GM12878 (cell line): Measurements from ENCODE around the gene ENDOU. TPM values are rescaled to one million over a fixed set of nuclear protein-coding genes. Genes with fewer than 3 reads are reported as not detected.

Experiments
- ATAC-seq: fragments of 200-7000 bp; cut with Tn5 transposase; 3 replicates; pipeline ENCODE4 v1.9.1; 2020; ENCODE audit warnings: mild to moderate bottlenecking, moderate library complexity
- BruUV-seq: library from RNA; stranded (reverse); fragments of 400-500 nt; replicated peaks from 2 replicates; lab custom pipeline; 2021; lab: Mats Ljungman, UMichigan
- CTCF ChIA-PET: fragments of 300-600 bp; sonication (Branson Sonifier 250); formaldehyde crosslinking; extraction: SDS; loops from one replicate; lab custom pipeline; 2021; ENCODE audit warnings: inconsistent platforms; lab: Yijun Ruan, JAX
- POLR2A ChIA-PET: fragments of 350-600 bp; formaldehyde crosslinking; extraction: SDS; loops from one replicate; lab custom pipeline; 2021; ENCODE audit warnings: inconsistent platforms; lab: Charles Lee
- RAD21 ChIA-PET: fragments of 300-600 bp; sonication (Branson Sonifier 250); formaldehyde crosslinking; loops from one replicate; lab custom pipeline; 2023; ENCODE audit warnings: antibody characterized with exemption; ENCODE audit not compliant: unreplicated experiment; lab: Charles Lee
- SMC1A ChIA-PET: fragments of 300-600 bp; sonication (Branson Sonifier 250); formaldehyde crosslinking; loops from one replicate; lab custom pipeline; 2023; ENCODE audit not compliant: unreplicated experiment, uncharacterized antibody; lab: Charles Lee
- DNase-seq: peaks from one replicate; pipeline ENCODE4 v3.0.0-alpha.2; 2011; ENCODE audit warnings: low read depth, low spot score
- FAIRE-seq: peaks from 3 replicates; lab custom pipeline; 2011; peaks lifted over from hg19 to GRCh38; lab: Jason Lieb, UNC
- H2AFZ ChIP-seq: 2 replicates; pipeline ENCODE4 v1.6.0; 2011; ENCODE audit warnings: low read depth, low read length, control low read depth; ENCODE audit not compliant: control insufficient read depth
- H3K27ac ChIP-seq: 2 replicates; pipeline ENCODE4 v1.5.1; 2011; ENCODE audit warnings: control low read depth; ENCODE audit not compliant: control insufficient read depth, insufficient read depth
- H3K27me3 ChIP-seq, 2 experiments: replicated peaks in 1 of 2; 2 replicates each; pipeline versions ENCODE4 v1.6.0 to v1.6.1; 2011; ENCODE audit warnings: low read length in 1 of 2; ENCODE audit not compliant: control insufficient read depth in 2 of 2, insufficient read depth in 2 of 2
- H3K36me3 ChIP-seq, 2 experiments: 2 replicates each; pipeline ENCODE4 v1.5.1; 2011; ENCODE audit warnings: low read length in 1 of 2; ENCODE audit not compliant: control insufficient read depth in 2 of 2, insufficient read depth in 2 of 2
- H3K4me1 ChIP-seq: 2 replicates; pipeline ENCODE4 v1.6.1; 2011; ENCODE audit warnings: mild to moderate bottlenecking, low read length, moderate library complexity, mixed read lengths; ENCODE audit not compliant: control insufficient read depth, insufficient read depth
- H3K4me2 ChIP-seq: 2 replicates; pipeline ENCODE4 v1.6.0; 2011; ENCODE audit warnings: control low read depth; ENCODE audit not compliant: control insufficient read depth, insufficient read depth
- H3K4me3 ChIP-seq: fragments of 200-600 bp; sonication (generic); 2 replicates; pipeline ENCODE4 v1.5.1; 2016
- H3K79me2 ChIP-seq: 2 replicates; pipeline ENCODE4 v1.6.0; 2011; ENCODE audit warnings: low read length; ENCODE audit not compliant: control insufficient read depth, insufficient read depth
- H3K9ac ChIP-seq: 2 replicates; pipeline ENCODE4 v1.8.0; 2011; ENCODE audit warnings: low read length, control low read depth, mixed read lengths; ENCODE audit not compliant: control insufficient read depth, insufficient read depth
- H3K9me3 ChIP-seq: replicated peaks from 3 replicates; pipeline ENCODE4 v1.5.1; 2011; ENCODE audit warnings: mild to moderate bottlenecking, low read length; ENCODE audit not compliant: control insufficient read depth, insufficient read depth
- H4K20me1 ChIP-seq: 2 replicates; pipeline ENCODE4 v1.6.0; 2011; ENCODE audit not compliant: control insufficient read depth, insufficient read depth
- BCL11A ChIP-seq: IDR thresholded peaks from 2 replicates; pipeline ENCODE4 v1.6.1; 2011; ENCODE audit warnings: low read depth, low read length
- CBFB ChIP-seq: IDR thresholded peaks from 2 replicates; pipeline ENCODE4 v1.6.1; 2016; ENCODE audit warnings: antibody characterized with exemption, low read depth
- EED ChIP-seq: sonication (generic); IDR thresholded peaks from 2 replicates; pipeline ENCODE4 v1.6.1; 2016; ENCODE audit warnings: antibody characterized with exemption, low read depth
- ESRRA ChIP-seq: IDR thresholded peaks from 2 replicates; pipeline ENCODE4 v1.6.1; 2012; ENCODE audit warnings: mild to moderate bottlenecking, low read length, improper control_type of control experiment
- JUNB ChIP-seq: IDR thresholded peaks from 2 replicates; pipeline ENCODE4 v1.6.1; 2016; ENCODE audit warnings: antibody characterized with exemption, mild to moderate bottlenecking
- MXI1 ChIP-seq: fragments of 150-350 bp; IDR thresholded peaks from 2 replicates; pipeline ENCODE4 v1.6.1; 2011; ENCODE audit warnings: low read depth, mild to moderate bottlenecking, inconsistent platforms, low read length, improper control_type of control experiment
- NFIC ChIP-seq: IDR thresholded peaks from 2 replicates; pipeline ENCODE4 v1.6.1; 2012; ENCODE audit warnings: low read depth, mild to moderate bottlenecking, inconsistent platforms, low read length, moderate library complexity
- NFYB ChIP-seq: IDR thresholded peaks from 2 replicates; pipeline ENCODE4 v1.6.1; 2011; ENCODE audit warnings: low read depth, mild to moderate bottlenecking, low read length, improper control_type of control experiment, moderate library complexity; ENCODE audit not compliant: insufficient read depth
- PAX8 ChIP-seq: fragments of 450-650 bp; IDR thresholded peaks from 2 replicates; pipeline ENCODE4 v1.6.1; 2017; ENCODE audit warnings: mild to moderate bottlenecking, moderate library complexity
- RBBP5 ChIP-seq: fragments of 200-600 bp; sonication (generic); conservative IDR thresholded peaks from 2 replicates; pipeline ENCODE4 v1.6.1; 2016
- SIN3A ChIP-seq: IDR thresholded peaks from 2 replicates; pipeline ENCODE4 v1.6.1; 2012; ENCODE audit warnings: low read depth, low read length, improper control_type of control experiment
- SMAD5 ChIP-seq: IDR thresholded peaks from 2 replicates; pipeline ENCODE4 v1.6.1; 2016; ENCODE audit warnings: antibody characterized with exemption, low read depth
- WGBS: methylation state at CpG from one replicate; pipeline ENCODE4 v1.1.6; 2016; ENCODE audit warnings: low lambda C conversion rate; ENCODE audit not compliant: insufficient replicate concordance, insufficient coverage; ENCODE audit errors: missing lambda C conversion rate; 5-methylcytosine and 5-hydroxymethylcytosine counted together
- in situ Hi-C: fragments of 300-500 bp; cut with MboI; formaldehyde crosslinking; loops from 9 replicates; pipeline ENCODE4 v1.14.3; 2018; ENCODE audit warnings: mixed read lengths
- intact Hi-C: fragments of 100-400 bp; cut with micrococcal nuclease; formaldehyde crosslinking; loops from one replicate; pipeline ENCODE4 v1.14.2; 2022; ENCODE audit not compliant: unreplicated experiment
- polyA plus RNA-seq, 11 experiments: library from polyadenylated mRNA; depleted of rRNA in 4 of 11; unstranded in 6 of 11; stranded (reverse) in 5 of 11; fragments of >200 nt; fragmentation: Nextera tagmentation in 4 of 11; fragmentation: Illumina TruSeq in 1 of 11; extraction: Ambion mirVana in 4 of 11; extraction: Trizol in 1 of 11; gene quantifications; 1 replicate in 1 of 11; 2 replicates in 10 of 11; pipeline versions ENCODE4 v1.2.1 to v1.2.3, GENCODE V29; 2011 to 2016; ENCODE audit warnings: inconsistent platforms in 2 of 11, missing spikeins in 2 of 11, low read depth in 1 of 11
- total RNA-seq, 4 experiments: library from RNA; depleted of rRNA in 3 of 4; stranded (reverse); fragments of >200 nt in 3 of 4; fragmentation: Illumina TruSeq in 1 of 4; extraction: Trizol in 1 of 4; gene quantifications; 2 replicates each; pipeline versions ENCODE4 v1.2.1 to v1.2.3, GENCODE V29; 2013 to 2021
- TF ChIP-seq, protein P1 (sequence below): fragments of 450-650 bp; IDR thresholded peaks from 2 replicates; pipeline ENCODE4 v1.6.1; 2016; ENCODE audit warnings: mild to moderate bottlenecking
- TF ChIP-seq, protein P2 (sequence below): fragments of 450-650 bp; IDR thresholded peaks from 2 replicates; pipeline ENCODE4 v1.6.1; 2017; ENCODE audit warnings: mild to moderate bottlenecking, moderate library complexity

Gene ENDOU
- total and polyA plus RNA-seq, 10 of the 15 experiments (the other 5 are each of a cell fraction or from before 2014, with no cell fraction given), result 0.03 to 0.17 (median 0.10) TPM; not detected in 4

DNA sequence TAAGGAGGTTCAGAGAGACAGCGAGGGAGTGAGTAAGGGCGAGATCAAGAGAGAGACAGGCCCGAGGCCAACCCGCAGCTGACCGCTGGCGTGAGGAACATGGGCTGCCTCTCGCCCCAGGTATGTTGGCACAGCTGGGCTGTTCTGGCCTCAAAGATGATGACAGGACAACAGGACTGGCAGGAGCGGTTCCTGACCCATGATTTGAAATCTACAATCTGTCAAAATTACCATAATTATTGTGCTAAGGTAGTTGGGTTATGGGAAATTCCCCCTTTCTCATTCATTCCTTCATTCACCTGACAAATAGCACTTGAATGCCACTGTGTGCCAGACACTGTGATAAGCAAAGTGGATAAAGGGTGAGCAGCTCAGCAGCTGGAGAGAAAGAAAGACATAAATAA is 5.1 kb upstream of the ENDOU start:
- ATAC-seq (no peak), DNase-seq (no peak), FAIRE-seq (no peak)
- ChIA-PET RAD21 (no interaction called here), CTCF (interaction anchor here (1.4 to 5.4 kb wide), 4 partner anchors 12 to 37 kb away, joined by 5 to 71 read pairs (median 18); no protein-coding TSS in a partner anchor), SMC1A (interaction anchor here (3.8 kb wide), 1 partner anchor 11 kb away, joined by 20 read pairs; no protein-coding TSS in a partner anchor), POLR2A (no interaction called here)
- BruUV-seq, result no TSS peak
- H3K4me2 ChIP-seq, result no peak overlapping the region
- in situ Hi-C loops (no loop called here), intact Hi-C loops (no loop called here)
- 88% methylated on average over 8 of the region's 8 CpGs for WGBS
- H3K9me3 ChIP-seq, result no peaks in the 10 kb centered on the region
- no peaks in the 10 kb centered on the region for H3K27me3 ChIP-seq
- H3K4me1 ChIP-seq, result peaks cover 18% of the 10 kb centered on the region
- TF ChIP-seq NFYB (no peak), PAX8 (no peak), BCL11A (no peak), CBFB (no peak)
- H3K4me3 ChIP-seq, result no peak overlapping the region
- H3K36me3 ChIP-seq, result no peaks in the 10 kb centered on the region; a peak in 1 of 4 replicates
- H4K20me1 ChIP-seq, result no peaks in the 10 kb centered on the region
- H3K27ac ChIP-seq, result no peak overlapping the region
- H2AFZ ChIP-seq, result no peak overlapping the region
- H3K9ac ChIP-seq, result no peak overlapping the region
- H3K79me2 ChIP-seq, result no peaks in the 10 kb centered on the region

DNA sequence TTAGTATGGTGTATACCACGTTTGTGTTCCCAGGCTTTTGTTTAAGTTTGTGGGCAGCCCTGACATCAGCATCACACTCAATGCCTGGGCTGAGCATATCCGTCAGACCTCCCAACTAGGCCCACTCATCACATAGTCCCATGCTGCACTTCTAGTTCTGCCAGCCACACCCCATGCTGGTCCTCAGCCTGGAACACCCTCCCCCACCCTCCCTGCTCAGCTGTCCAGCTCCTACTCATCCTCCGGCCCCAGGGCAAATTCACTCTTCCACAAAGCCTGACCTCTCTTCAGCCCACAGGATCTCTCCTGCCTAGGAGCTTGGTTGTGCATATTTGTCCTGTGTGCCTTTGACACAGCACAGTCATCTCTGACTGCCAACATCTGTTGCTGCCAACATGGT is 3.9 kb upstream of the ENDOU start:
- no peaks in the 10 kb centered on the region; a peak in 1 of 4 replicates for H3K36me3 ChIP-seq
- no peaks in the 10 kb centered on the region for H3K9me3 ChIP-seq
- no peaks in the 10 kb centered on the region for H4K20me1 ChIP-seq
- no TSS peak for BruUV-seq
- peaks cover 18% of the 10 kb centered on the region for H3K4me1 ChIP-seq
- H3K79me2 ChIP-seq, result no peaks in the 10 kb centered on the region
- ATAC-seq (no peak), DNase-seq (no peak), FAIRE-seq (no peak)
- ChIA-PET RAD21 (no interaction called here), CTCF (interaction anchor here (1.4 to 5.4 kb wide), 3 partner anchors 13 to 38 kb away, joined by 5 to 71 read pairs (median 8); no protein-coding TSS in a partner anchor), POLR2A (no interaction called here), SMC1A (no interaction called here)
- 64% methylated on average over 3 of the region's 3 CpGs for WGBS
- no peak overlapping the region for H3K27ac ChIP-seq
- H3K27me3 ChIP-seq, result no peaks in the 10 kb centered on the region
- intact Hi-C loops, result no loop called here
- in situ Hi-C loops, result no loop called here
- no peak overlapping the region for H3K4me2 ChIP-seq
- no peak overlapping the region for H3K4me3 ChIP-seq
- H3K9ac ChIP-seq, result no peak overlapping the region
- no peak overlapping the region for H2AFZ ChIP-seq
- no peak for TF ChIP-seq MXI1
- TF ChIP-seq, protein P1, sequence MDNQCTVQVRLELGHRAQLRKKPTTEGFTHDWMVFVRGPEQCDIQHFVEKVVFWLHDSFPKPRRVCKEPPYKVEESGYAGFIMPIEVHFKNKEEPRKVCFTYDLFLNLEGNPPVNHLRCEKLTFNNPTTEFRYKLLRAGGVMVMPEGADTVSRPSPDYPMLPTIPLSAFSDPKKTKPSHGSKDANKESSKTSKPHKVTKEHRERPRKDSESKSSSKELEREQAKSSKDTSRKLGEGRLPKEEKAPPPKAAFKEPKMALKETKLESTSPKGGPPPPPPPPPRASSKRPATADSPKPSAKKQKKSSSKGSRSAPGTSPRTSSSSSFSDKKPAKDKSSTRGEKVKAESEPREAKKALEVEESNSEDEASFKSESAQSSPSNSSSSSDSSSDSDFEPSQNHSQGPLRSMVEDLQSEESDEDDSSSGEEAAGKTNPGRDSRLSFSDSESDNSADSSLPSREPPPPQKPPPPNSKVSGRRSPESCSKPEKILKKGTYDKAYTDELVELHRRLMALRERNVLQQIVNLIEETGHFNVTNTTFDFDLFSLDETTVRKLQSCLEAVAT, result no peak
- TF ChIP-seq EED, result no peak
- no peak for TF ChIP-seq NFIC
- no peak for TF ChIP-seq SIN3A
- TF ChIP-seq JUNB, result no peak
- TF ChIP-seq, protein P2, sequence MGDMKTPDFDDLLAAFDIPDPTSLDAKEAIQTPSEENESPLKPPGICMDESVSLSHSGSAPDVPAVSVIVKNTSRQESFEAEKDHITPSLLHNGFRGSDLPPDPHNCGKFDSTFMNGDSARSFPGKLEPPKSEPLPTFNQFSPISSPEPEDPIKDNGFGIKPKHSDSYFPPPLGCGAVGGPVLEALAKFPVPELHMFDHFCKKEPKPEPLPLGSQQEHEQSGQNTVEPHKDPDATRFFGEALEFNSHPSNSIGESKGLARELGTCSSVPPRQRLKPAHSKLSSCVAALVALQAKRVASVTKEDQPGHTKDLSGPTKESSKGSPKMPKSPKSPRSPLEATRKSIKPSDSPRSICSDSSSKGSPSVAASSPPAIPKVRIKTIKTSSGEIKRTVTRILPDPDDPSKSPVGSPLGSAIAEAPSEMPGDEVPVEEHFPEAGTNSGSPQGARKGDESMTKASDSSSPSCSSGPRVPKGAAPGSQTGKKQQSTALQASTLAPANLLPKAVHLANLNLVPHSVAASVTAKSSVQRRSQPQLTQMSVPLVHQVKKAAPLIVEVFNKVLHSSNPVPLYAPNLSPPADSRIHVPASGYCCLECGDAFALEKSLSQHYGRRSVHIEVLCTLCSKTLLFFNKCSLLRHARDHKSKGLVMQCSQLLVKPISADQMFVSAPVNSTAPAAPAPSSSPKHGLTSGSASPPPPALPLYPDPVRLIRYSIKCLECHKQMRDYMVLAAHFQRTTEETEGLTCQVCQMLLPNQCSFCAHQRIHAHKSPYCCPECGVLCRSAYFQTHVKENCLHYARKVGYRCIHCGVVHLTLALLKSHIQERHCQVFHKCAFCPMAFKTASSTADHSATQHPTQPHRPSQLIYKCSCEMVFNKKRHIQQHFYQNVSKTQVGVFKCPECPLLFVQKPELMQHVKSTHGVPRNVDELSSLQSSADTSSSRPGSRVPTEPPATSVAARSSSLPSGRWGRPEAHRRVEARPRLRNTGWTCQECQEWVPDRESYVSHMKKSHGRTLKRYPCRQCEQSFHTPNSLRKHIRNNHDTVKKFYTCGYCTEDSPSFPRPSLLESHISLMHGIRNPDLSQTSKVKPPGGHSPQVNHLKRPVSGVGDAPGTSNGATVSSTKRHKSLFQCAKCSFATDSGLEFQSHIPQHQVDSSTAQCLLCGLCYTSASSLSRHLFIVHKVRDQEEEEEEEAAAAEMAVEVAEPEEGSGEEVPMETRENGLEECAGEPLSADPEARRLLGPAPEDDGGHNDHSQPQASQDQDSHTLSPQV, result no peak
- no peak for TF ChIP-seq RBBP5
- no peak for TF ChIP-seq ESRRA
- no peak for TF ChIP-seq BCL11A
- no peak for TF ChIP-seq SMAD5
